Measurements from ENCODE around the gene FIGNL1.

Gene FIGNL1

GRCh38 chr7:50449881-50450589, at the start of gene FIGNL1:
Gene FIGNL1, minus strand, starts transcription at chr7:50450350. Its CDS starts 3,063 bp downstream, at chr7:50447287.
- peak; percentile 94 for DNase-seq

- no peak for DNase-seq
These were observed 48.9 kb upstream of the FIGNL1 start for GRCh38 chr7:50499092-50499491.

GRCh38 chr7:50497968-50498367, 47.8 kb upstream of the FIGNL1 start:
- no peak for DNase-seq

- DNase-seq: peak; percentile 98
These were observed 47.0 kb upstream of the FIGNL1 start for GRCh38 chr7:50497068-50497642.

- DNase-seq: no peak
These were observed 46.4 kb upstream of the FIGNL1 start for GRCh38 chr7:50496569-50496968.

GRCh38 chr7:50495746-50496145, 45.6 kb upstream of the FIGNL1 start:
- no peak for DNase-seq

GRCh38 chr7:50492770-50493519, 42.8 kb upstream of the FIGNL1 start:
- DNase-seq: no peak

GRCh38 chr7:50491943-50492342, 41.8 kb upstream of the FIGNL1 start:
- DNase-seq: no peak

- no peak for DNase-seq
These were observed 41.1 kb upstream of the FIGNL1 start for GRCh38 chr7:50491209-50491608.

GRCh38 chr7:50488379-50488778, 38.2 kb upstream of the FIGNL1 start:
- no peak for DNase-seq

GRCh38 chr7:50486512-50486911, 36.4 kb upstream of the FIGNL1 start:
- DNase-seq: no peak

GRCh38 chr7:50481867-50482266, 31.7 kb upstream of the FIGNL1 start:
- no peak for DNase-seq

- DNase-seq: no peak
These were observed 30.6 kb upstream of the FIGNL1 start for GRCh38 chr7:50480797-50481196.

- no peak for DNase-seq
These were observed 29.8 kb upstream of the FIGNL1 start for GRCh38 chr7:50479743-50480517.

- no peak for DNase-seq
These were observed 27.5 kb upstream of the FIGNL1 start for GRCh38 chr7:50477640-50478039.

- DNase-seq: no peak
These were observed 26.9 kb upstream of the FIGNL1 start for GRCh38 chr7:50476953-50477625.

- no peak for DNase-seq
These were observed 25.2 kb upstream of the FIGNL1 start for GRCh38 chr7:50475340-50475739.

- DNase-seq: no peak
These were observed 24.4 kb upstream of the FIGNL1 start for GRCh38 chr7:50474382-50475160.

GRCh38 chr7:50473531-50473930, 23.4 kb upstream of the FIGNL1 start:
- no peak for DNase-seq

- DNase-seq: no peak
These were observed 22.3 kb upstream of the FIGNL1 start for GRCh38 chr7:50472427-50472826.

- no peak for DNase-seq
These were observed 21.8 kb upstream of the FIGNL1 start for GRCh38 chr7:50471970-50472369.

All from hematopoietic multipotent progenitor cell treated with erythropoietin and hydrocortisone succinate and interleukin-3 and kit ligand, for 4 days (in vitro differentiated cells).